DMS153 treated with DMSO at 0.1 percent for 48 hours (cell line): ENCODE measurements around the gene TMEM114.

ENCODE experiments used
- DNase-seq: peaks from one replicate; lab custom pipeline; 2025; ENCODE audit not compliant: unreplicated experiment; lab: John Stamatoyannopoulos, UW

TMEM114 gene

GRCh38 chr16:8611886-8612600 lies 21.7 kb upstream of the TMEM114 start:
- no peak for DNase-seq

DNA sequence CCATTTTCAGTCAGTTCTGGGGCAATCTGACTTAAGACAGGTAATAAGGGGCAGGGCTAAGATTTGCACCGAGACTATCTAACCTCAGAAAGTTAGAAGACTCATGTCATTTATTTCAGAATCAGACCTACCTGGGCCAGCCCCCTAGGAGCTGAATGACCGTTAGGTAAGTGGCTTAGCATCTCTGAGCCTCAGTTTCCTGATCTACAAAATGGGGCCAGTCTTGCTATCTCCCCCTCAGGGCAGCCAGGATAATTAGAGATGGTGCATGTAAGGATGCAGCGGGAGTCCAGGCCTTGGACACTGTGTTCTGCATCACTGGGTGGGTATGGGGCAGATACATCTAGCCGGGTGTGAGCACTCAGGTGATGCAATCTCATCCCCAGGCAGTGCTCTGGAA lies 20.8 kb upstream of the TMEM114 start:
- no peak for DNase-seq

GRCh38 chr16:8607214-8607613 lies 16.9 kb upstream of the TMEM114 start:
- DNase-seq, result no peak

DNA sequence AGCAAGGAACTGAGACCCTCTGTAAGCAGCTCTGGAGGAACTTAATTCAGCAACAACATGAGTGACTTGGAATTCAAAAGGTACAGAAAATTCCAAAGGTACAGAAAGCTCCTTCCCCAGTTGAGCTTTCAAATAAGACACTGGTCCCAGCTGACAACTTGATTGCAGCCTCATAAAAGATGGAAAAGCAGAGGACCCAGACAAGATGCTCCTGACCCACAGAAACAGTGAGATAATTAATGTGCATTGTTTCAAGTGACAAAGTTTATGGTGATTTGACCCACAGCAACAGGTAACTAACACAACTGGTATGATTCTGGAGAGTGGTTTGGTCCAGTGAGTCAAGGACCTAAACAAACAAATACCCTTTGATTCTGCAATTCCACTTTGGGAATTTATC lies 15.2 kb upstream of the TMEM114 start:
- DNase-seq, result no peak

- DNase-seq, result no peak
These were observed 9.9 kb upstream of the TMEM114 start for GRCh38 chr16:8600144-8600775.

GRCh38 chr16:8596581-8596980 lies 6.3 kb upstream of the TMEM114 start:
- DNase-seq, result no peak

- DNase-seq, result no peak
These were observed 5.5 kb upstream of the TMEM114 start for GRCh38 chr16:8595783-8596182.

GRCh38 chr16:8594149-8594666 lies 3.9 kb upstream of the TMEM114 start:
- no peak for DNase-seq

DNA sequence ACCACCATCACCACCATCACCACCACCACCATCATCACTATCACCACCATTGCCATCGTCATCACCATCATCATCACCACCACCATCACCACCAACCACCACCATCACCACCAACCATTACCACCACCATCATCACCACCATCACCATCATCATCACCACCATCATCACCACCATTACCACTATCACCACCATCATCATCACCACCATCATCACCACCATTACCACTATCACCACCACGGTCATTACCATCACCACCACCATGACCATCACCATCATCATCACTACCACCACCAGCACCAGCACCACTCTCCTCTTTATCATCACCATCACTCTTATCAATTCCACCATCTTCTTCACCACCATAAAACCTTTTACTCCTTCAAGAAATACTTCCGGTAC lies 1.1 kb upstream of the TMEM114 start:
- DNase-seq, result no peak

- no peak for DNase-seq
These were observed 500 bp upstream of the TMEM114 start for GRCh38 chr16:8590811-8591210.

DNA sequence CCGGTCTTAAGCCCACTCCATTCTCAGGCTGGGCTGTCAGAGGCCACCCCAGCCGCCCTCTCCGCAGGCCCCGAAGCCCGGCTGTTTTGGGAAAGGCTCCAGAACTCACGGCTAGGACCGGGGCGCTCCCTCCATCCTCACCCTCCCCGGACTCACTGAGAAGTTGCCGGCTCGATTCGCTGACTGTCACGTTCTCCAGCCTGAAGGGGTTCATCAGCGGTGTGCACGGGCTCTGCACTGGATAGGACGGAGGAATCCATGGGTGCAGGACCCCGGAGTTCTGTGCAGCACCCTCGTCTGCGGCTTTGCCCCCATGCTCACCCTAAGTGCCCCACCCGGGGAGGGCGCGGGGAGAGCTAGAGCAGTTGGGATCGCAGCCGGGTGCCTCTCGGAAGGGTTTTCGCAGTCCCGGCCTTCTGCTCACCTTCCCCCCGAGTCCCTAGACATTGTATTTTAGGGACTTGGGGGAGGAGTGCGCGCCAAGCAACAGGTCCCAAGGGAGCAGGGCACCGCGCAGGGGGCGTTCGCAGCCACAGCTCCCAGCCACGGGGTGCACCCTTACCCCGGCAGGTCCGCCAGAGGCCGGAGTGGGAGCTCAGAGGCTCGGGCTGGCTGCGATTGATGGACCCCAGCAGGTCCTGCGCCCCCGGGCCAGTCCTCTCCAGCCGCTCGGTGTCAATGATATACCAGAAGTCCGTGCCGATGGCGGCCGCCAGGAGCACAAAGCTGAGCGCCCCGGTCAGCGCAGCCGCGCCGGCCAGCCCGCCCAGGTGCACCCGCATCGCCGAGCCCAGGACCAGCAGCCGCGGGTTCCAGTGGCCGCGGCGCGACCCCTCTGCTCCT lies 1.0 kb downstream of the TMEM114 start:
- DNase-seq, result no peak

DNA sequence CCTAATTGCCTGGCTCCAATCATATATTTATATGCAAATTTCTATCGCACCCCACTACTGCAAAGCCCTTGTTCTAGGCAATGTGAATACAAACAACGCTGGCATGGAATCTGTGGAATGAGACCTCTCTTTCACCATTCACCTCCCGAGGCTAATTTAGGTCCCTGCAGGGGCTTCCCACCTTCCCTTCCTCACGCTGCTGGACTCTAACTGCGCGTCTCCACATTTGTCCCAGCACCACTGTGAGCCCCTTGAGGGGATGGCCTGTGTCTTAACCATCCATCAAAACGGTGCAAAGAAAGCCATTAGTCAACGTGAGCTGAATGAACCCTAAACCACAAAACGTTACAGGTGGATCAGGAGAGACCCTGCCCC lies 1.6 kb downstream of the TMEM114 start:
- no peak for DNase-seq

DNA sequence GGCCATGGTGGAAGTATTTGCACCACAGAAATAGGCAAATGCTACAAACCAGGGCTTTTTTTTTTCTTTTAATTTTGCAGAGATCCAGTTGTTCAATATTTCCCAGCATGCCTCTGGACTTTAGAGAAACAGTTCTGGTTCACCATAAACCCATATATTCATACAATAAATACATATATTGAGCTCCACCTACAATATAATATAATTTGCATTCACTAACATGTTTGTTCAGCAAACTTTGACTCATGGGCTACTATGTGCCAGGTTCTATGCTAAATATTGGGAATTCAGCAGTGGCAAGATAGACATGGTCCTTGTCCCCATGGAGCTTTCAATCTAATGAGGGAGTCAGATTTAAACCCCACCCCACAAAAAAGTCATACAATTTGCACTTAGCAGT lies 3.2 kb downstream of the TMEM114 start:
- no peak for DNase-seq

DNA sequence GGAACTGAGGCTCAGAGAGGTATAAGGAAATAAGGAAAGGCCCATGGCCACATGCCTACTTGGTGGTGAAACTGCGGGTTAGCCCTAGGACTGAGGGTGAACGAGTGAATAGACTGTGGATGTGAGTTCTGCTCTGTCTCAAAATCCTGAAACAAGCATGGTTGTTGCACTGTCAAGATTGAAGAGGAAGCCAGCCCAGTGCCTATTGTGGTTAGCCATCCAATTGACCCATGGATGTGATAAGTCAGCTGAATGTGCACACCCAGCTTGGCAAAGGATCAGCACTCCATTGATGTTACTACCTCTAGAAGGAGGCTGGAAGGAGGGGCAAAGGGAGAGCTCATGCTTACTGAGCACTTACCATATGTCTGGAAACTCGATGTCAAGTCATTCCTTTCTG lies 4.5 kb downstream of the TMEM114 start:
- no peak for DNase-seq

GRCh38 chr16:8585041-8585440 lies 5.3 kb downstream of the TMEM114 start:
- no peak for DNase-seq

- no peak for DNase-seq
These were observed 6.6 kb downstream of the TMEM114 start for GRCh38 chr16:8583732-8584131.

DNA sequence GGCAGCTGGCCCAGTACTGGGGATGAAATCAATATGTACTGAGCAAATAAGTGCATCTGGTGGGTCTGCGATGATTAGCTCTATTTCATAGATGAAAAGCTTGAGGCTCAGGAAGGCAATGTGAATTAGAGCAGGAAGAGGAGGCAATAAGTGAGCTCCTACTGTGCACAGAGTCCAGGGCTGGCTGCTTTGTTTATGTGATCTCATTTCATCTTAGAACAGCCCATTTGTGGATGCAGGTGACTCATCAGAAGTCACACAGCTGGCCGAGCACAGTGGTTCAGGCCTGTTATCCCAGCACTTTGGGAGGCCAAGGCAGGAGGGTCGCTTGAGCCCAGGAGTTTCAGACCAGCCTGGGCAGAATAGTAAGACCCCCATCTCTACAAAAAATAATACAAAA lies 7.1 kb downstream of the TMEM114 start:
- DNase-seq, result no peak

GRCh38 chr16:8581831-8582580 lies 8.3 kb downstream of the TMEM114 start:
- DNase-seq, result no peak

- no peak for DNase-seq
These were observed 10.8 kb downstream of the TMEM114 start for GRCh38 chr16:8579559-8579958.

DNA sequence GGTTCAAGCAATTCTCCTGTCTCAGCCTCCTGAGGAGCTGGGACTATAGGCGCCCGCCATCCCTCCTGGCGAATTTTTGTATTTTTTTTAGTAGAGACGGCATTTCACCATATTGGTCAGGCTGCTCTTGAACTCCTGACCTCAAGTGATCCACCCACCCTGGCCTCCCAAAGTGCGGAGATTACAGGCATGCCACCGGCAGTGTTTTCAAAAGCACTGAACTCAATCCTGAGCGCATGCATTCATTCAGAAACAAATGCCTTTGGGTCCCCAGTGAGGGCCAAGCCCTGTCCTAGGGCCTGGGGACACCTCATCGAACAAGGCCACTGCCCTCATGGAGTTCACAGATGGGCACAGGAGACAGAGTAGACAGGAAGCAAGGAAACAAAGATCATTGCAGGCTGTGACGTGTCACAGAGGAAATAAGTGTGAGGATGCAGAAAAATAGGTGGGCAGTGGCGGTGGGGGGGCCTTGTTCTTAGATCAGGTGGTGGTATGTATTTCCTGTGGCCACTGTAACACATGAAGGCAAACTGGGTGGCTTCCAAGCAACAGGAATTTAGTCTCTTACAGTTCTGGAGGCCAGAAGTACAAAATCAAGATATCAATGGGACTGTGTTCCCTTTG lies 12.5 kb downstream of the TMEM114 start:
- no peak for DNase-seq
